HG02938 (cell line): ENCODE results near the gene TBX2.
"Not testable (repeated sequence)": the region's sequence is repeated elsewhere in the genome, so short reads cannot be mapped to it uniquely, and the experiment has no call there.

Experiments used
- ATAC-seq: cut with Tn5 transposase; IDR thresholded peaks from one replicate; pipeline ENCODE4 v1.9.1; 2021; ENCODE audit warnings: mild to moderate bottlenecking, moderate library complexity; ENCODE audit not compliant: unreplicated experiment

Gene TBX2

DNA sequence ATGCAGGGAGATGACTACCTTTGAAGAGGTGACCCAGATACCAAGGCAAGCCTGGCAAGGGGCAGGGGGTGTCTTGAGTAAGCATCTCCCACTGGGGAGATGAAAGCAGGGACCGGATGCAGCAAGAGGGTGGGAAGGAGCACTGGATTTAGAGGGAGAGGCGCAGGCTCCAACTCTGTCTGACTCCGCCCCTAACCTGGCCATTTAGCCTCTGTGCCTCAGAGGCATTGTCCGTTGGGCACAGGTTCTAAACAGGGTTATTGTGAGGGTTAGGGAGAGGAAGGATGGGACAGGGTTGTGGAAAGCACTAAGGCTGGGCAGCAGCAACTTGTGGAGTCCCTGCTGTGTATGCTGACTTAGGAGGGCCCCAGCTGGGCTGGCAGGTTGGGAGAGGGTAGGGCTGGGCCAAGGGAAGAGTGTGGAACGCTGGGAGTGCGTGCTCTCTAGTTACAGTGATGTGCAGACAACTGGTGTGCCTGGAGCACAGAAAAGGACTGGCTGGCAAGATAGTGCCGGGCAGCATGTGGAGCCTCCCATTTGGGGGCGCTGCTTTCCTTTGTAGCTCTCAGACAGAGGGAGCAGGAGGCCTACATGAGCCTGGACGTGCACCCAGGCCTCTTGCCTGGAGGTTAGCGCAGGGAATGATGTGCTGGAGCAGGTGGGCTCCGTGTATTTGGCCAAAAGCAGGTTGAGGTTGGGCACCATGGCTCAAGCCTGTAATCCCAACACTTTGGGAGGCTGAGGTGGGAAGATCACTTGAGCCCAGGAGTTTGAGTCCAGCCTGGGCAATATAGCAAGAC is 26.2 kb downstream of the TBX2 start:
- no peak for ATAC-seq

DNA sequence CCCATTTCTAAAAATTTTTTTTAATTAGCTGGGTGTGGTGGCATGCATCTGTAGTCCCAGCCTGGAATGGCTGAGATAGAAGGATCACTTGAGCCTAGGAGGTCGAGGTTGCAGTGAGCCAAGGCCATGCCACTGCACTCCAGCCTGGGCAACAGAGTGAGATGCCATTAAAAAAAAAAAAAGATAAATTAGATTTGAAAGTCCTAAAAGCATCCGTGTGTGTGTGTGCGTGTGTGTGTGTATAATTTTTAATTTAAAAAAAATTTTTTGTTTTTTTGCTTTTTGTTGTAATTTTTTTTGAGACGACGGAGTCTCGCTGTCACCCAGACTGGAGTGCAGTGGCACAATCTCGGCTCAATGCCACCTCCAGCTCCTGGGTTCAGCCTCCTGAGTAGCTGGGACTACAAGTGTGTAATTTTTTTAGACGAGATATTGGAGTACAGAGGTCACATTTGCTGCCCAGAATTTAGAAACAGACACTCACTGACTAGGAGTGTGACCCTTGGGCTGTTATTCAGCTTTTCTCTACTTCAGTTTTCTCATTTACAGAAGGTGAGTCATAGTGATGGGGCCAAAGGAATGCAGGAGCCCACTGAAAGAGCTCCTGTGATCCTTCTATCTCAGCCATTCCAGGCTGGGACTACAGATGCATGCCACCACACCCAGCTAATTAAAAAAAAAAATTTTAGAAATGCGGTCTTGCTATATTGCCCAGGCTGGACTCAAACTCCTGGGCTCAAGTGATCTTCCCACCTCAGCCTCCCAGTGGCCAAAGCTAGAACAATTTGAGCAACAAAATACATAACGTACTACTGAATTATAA is 27.1 kb downstream of the TBX2 start:
- no peak for ATAC-seq

DNA sequence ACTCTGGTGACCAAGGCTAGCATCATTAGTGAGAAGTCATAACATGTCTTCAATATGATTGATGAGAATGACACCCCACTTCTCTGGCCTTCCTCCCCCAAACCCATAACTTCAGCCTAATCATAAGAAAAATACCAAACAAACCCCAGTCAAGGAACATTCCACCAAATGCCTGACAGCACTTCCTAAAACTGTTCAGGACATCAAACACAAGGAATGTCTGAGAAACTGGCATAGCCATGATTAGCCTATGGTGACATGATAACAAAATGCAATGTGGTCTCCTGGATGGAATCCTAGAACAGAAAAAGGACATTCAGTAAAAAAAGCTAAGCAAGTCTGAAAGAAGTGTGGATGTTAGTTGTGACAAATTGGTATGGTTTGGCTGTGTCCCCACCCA is 27.9 kb downstream of the TBX2 start:
- no peak for ATAC-seq

DNA sequence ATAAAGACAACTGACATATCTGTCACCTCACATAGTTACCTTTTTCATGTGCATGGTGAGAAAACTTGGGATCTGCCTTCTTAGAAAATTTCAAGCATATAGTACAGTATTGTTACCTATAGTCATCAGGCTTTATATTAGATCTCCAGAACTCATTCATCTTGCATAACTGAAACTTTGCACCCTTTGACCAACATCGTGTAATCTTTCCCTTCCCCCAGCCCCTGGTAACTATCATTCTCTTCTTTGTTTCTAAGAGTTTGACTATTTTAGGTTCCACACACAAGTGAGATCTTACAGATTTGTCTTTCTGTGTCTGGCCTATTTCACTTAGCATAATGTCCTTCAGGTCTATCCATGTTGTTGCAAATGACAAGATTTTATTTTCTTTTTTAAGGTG is 29.6 kb downstream of the TBX2 start:
- ATAC-seq, result no peak

DNA sequence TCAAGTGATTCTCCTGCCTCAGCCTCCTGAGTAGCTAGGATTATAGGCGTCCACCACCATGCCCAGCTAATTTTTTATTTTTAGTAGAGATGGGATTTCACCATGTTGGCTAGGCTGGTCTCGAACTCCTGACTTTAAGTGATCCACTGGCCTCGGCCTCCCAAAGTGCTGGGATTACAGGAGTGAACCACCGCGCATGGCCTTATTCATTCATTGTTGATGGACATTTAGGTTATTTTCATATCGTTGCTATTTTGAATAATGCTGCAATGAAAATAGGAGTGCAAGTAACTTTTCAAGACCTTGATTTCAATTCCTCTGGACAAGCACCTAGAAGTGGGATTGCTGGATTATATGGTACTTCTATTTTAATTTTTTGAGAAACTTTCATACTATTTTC is 30.2 kb downstream of the TBX2 start:
- not testable (repeated sequence) for ATAC-seq

DNA sequence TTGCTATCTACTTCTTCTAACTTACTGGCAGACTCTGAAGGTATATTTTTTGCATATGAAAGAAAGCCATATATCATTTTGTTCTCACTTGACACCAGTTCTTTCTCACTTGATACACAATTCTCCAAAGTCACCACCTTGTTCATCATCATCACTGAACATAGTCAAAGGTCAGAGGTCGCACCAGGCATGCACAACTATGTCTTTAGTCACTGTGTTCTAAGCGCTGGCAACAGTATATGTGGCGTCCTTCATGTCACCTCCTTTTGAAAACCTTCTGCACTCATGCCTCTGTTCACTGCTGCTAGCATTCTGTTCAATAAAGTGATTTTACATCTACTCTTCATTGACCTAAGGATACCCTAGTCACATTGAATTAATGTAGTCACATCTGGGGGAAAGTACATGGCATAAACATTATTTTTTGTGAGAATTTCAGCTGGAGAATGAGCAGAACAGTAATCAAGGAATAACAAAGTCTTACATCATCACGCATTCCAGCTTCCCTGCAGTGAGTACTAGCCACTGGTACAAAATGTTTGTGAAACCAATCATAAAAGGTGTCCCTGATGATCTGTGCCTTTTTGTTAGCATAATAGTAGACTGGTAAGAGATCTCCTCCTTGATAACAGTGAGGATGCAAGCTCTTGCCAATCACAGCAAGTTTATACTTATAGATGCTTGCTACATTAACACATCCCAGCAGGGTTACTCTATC is 32.1 kb downstream of the TBX2 start:
- ATAC-seq, result no peak

DNA sequence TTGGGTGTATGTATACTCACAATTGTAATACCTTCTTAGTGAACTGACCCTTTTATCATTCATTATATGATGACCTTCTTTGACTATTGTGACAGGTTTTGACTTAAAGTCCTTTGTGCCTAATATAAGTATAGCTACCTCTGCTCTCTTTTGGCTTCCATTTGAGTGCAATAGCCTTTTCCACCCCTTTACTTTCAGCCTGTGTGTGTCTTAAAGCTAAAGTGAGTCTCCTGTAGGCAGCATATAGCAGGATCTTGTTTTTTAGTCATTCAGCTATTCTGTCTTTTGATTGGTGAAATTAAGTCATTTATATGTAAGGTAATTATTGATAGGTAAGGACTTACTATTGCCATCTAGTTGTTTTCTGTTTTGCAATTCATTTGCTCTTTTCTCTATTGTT is 36.6 kb downstream of the TBX2 start:
- no peak for ATAC-seq

DNA sequence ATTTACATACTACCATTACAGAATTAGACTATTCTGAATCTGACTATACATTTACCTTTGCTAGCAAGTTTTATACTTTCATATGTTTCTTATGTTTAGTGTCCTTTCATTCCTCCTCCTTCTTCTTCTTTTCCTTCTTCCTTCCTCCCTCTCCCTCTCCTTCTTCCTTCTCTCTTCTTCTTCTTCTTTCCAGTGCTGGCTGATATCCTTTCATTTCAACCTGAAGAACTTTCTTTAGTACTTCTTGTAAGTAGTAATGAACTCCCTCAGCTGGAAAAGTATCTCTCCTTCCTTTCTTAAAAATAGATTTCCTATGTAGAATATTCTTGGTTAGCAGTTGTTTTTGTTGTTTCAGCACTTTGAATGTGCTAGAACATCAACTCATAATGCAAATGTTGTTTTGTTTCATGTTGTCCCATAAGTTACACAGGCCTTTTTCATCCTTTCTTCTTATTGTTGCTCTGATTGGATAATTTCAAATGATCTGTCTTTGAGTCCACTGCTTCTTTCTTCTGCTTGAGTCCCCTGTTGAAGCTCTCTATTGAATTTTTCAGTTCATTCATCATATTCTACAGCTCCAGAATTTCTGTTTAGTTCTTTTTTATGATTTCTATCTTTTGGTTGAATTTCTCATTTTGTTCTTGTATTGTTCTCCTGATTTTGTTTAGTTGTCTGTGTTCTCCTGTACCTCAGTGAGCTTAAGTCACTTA is 37.5 kb downstream of the TBX2 start:
- ATAC-seq, result no peak

DNA sequence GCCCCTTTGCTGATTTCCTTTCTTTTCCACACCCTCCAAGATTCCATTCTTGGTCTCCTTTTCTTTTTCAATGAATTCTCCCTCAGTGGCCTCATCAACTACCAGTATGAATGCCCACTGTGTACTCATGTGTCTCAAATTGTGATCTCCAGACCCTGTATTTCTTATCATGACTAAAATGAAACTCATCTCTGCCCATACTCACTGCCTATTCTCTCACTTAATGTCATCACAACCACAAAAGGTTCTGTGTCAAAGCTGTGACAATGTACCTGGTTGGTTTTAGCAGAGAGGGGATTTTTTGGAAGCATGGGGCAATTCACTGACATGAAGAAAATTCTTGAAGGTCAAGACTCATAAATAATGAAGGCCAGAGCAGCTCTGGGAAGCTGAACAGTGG is 41.1 kb downstream of the TBX2 start:
- ATAC-seq, result no peak

DNA sequence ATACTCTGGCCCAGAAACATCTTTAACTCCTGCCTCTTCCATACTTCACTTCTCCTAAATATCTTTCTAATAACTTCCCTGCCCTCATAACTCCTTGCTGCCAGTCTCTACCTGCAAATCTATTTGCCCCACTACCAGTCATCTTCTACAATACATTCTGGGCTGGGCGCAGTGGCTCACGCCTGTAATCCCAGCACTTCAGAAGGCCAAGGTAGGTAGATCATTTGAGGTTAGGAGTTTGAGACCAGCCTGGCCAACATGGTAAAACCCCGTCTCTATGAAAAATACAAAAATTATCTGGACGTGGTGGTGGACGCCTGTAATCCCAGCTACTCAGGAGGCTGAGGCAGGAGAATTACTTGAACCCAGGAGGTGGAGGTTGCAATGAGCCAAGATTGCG is 41.9 kb downstream of the TBX2 start:
- ATAC-seq, result not testable (repeated sequence)

DNA sequence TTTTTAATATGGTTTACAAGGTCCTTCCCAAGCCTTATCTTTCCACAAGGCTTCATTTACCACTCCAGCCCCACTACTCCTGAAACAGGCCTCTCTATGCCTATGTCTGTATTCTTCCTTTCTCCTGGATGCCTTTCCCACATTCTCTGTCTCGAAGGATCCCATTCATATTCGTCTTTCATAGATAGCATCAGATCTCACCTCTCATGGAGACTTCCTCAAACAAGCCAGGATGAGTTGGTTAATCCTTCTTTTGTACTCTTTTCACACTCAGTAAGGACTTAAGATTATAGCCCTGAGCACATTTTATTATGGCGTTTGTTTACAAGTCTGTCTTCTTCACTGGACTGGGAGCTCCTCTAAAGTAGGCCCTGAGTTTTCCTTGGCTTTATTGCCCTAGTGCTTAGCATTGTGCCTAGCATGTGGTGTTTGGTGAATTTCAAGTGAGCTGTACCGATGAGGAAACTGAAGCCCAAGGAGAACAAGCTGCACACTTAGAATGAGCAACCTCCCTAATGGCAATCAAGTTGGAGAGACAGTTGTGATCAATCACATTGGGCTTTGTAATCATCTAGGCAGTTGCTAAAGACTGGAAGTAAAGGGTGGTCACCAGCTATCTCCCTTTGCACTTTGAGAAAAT is 42.6 kb downstream of the TBX2 start:
- no peak for ATAC-seq

DNA sequence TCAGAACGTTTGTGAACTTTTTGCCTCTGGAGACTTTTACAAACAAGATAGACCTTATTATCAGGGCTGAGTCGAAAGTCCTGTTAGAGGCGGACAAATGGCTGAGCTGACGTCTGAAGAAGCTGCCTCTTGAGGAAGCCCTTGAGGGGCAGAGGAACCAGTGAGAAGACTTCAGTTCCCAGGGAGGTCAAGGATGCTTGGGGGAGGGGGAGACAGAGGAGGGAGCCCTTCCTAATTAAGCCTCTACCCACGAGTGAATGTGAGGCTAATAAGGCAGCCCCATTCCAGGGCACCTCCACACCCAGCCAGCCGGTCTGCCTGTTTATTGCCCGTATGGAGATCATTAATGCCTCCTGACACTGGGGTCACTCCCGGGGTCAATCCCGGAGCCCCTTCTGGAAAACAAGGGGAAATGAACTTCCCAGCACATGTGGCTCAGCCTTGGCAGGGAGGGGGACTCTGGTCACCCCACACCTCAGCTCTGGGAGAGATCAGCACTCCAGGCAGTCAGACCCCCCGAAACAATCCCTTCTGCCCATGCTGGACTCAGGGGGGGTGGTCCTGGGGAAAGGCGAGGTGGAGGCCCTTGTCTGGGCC is 43.3 kb downstream of the TBX2 start:
- ATAC-seq, result no peak

DNA sequence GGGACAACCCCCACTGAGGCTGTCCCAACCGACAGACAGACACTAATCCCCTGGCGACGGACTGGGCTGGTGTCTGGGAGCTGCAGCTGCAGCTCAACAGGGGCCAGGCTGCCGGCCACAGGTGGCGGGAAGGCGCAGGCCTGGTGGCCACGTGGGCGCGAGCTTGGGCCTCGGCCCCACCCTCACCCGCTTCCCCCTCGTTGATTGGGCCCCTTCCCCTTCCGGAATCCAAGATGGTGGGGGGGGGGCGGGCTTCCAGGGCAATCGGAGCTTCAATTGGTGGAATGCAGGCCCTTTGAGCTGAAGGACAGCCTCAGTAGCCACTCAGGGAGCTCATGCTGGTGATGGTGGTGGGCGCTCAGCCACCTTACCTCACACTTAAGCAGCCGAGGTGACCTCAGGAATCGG is 43.8 kb downstream of the TBX2 start:
- ATAC-seq, result no peak

DNA sequence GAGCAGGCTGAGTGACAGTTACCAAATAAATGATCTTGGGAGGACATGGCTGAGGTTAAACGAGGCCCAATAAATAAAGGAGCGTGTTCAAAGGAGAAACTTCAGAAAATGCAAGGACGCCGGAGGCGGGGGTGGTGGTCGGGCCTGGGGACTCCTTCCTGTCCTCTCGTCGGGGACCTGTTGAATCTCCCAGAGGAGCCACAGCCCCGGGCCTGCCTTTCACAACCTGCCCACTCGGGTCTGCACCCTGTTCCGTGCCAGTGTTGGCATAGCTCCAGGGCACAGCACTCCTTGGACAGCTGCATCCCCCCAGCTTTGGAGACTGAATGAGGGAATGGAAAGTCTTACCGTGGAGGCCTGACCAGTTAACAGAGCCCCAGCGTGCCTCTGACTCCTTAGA is 44.4 kb downstream of the TBX2 start:
- no peak for ATAC-seq

DNA sequence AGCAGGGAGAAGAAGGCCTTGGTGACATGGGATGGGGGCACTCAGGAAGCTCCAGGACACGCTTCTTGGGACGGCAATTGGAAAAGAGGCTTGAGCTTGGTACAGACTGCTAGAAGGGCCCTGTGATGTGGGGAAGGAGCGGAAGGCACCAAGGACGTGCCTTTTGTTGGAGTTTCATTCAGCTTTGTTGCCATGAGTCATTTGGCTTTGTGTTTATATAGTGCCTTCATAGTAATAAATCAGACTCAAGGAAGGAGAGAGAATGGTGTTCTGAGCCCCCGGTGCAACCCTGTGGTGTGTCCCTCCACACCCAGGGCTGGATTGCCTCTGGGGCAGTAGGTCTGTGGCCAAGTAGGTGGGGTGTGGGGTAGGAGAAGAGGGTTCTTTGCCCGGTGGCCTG is 45.2 kb downstream of the TBX2 start:
- ATAC-seq, result no peak

DNA sequence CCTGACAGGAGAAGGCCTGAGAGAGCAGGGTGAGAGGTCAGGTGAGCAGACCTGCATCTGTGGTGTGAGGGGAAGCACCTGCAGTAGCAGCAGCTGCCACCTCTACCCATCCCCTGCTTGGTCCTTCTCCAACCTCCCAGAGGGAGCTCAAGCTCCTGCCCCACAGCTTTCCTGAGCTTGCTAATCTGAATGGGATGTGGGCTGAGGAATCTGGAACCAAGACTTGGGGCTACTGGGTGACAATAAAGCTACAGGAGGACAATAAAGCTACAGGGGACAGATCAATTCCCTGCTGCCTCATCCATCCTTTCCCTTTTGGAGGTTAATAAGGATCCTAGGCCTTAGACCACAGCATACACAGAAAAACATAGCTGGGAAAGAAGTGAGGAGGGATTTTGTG is 47.7 kb downstream of the TBX2 start:
- ATAC-seq, result no peak

DNA sequence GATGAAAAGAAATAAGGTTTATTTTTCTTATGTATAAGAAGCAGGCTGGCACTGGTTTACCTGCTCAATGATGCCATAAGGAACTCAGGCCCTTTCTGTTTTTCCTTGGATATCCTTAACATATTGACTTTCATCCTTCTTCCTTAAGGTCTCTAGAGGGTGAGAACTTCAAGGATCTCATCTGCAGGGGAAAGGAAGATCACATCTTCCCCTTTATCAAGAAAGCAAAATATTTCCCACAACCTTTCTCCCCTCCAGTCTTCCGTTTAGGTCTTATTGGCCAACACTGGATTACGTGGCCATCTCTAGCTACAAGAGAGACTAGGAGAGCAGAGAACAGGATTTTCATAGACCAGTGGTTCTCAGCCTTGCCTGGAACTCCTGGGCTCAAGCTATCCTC is 48.4 kb downstream of the TBX2 start:
- no peak for ATAC-seq

DNA sequence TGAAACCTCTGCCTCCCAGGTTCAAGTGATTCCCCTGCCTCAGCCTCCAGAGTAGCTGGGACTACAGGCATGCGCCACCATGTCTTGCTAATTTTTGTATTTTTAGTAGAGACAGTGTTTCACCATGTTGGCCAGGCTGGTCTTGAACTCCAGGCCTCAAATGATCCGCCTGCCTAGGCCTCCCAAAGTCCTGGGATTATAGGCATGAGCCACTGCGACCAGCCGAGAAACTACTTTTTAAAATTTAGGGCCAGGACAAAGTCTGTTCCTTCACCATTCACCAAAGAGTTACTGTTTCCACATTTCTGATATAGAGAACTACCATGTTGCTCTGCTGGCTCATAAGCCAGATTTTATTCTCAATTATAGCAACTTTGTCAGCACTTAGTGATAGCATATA is 49.5 kb downstream of the TBX2 start:
- ATAC-seq, result not testable (repeated sequence)

DNA sequence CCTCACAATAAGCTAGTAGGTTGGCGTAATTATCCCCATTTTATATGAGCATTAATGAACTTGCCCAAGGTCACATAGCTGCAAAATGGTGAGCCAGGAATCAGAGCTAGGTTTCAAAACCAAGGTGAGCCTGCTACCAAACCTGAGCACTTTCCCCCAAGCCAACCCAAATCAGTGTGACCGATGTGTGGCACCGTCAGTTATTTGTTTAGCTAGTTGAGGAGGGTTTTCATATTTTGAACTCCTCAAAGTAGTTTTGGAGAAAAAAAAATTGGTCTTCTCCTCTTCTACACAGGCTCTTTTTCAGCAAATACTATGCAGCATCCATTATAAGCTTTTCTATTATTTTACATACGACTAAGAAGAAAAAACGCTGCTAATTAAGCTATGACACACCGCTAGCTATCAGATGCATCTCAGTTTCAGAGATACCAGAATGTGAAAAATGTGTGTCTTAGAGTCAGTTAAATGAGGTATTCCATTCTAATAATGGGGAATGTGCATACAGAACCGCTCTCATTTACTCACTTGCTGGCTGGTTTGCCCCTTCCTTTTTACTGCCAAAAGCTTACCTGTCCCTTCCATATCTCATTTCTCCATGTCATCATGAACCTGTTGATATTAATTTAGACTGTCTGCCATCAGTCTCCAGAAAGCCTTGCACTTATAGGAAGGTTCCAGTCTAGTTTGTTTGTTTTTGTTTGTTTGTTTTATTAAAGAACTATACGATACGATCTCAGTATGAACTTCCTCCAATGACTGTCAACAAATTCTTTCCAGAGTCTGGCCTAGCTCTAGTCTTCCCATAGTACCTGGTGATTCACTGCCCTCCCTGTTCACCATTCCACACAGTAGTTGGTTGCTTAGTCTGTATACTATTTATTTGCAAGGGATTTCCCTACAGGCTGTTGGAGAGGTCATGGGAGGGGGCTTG is 50.3 kb downstream of the TBX2 start:
- ATAC-seq, result no peak
